ENCODE measurements around the gene WNT3.
"Not testable (repeated sequence)": the region's sequence is repeated elsewhere in the genome, so short reads cannot be mapped to it uniquely, and the experiment has no call there.

WNT3 gene, protein sequence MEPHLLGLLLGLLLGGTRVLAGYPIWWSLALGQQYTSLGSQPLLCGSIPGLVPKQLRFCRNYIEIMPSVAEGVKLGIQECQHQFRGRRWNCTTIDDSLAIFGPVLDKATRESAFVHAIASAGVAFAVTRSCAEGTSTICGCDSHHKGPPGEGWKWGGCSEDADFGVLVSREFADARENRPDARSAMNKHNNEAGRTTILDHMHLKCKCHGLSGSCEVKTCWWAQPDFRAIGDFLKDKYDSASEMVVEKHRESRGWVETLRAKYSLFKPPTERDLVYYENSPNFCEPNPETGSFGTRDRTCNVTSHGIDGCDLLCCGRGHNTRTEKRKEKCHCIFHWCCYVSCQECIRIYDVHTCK

DNA sequence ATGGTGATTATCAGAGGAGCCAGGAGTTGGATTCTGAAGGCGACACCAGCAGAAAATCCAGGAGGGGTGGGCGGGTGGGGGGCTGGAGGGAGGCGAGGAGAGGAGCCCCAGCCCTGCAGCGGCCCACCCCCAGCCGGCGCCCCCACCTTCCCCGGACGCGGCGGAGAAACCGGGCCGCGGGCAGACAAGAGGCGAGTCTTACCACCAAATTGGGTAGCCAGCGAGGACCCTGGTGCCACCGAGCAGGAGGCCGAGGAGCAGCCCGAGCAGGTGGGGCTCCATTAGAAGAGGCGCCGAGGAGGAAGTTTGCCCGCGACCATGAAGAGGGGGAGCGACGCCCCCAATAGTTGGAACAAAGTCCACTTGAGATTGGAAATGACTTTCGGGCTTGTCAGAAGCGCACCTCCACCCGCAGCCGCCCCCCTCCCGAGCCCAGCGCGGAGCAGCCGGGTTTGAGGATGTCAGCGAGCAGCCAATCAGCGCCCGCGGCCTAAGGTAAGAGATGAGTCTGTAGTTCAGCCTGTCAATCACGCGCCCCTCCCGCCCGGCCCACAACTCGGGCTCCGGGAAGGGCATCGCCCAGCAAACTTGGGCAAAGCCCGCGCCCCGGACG is at the start of gene WNT3:
TSS of gene WNT3 (minus strand) at position 377 of the 613 bp plus-strand sequence. CDS start at position 282, 95 bp downstream.
- DNase-seq (ENCODE audit: low read depth): no peak

DNA sequence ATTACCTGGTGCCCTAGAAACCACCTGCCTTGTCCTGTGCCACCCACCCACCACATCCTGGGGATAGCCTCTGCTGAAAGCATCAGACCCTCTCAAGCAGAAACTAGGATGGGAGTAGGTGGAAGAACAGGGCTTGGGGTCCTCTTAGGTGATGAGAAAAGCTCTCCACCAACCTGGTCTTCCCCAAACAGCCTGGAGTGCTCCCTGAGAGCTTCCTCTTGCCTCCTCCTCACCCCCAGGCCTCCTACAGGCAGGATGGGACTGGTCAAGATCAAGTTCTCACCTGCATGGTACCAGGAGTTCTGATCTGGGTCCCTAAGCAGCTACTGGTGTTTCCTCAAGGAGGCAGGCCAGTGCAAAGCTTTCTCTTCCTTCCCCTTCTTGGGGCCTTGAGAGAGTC is 48.3 kb upstream of the WNT3 start:
- DNase-seq (ENCODE audit: low read depth): no peak

DNA sequence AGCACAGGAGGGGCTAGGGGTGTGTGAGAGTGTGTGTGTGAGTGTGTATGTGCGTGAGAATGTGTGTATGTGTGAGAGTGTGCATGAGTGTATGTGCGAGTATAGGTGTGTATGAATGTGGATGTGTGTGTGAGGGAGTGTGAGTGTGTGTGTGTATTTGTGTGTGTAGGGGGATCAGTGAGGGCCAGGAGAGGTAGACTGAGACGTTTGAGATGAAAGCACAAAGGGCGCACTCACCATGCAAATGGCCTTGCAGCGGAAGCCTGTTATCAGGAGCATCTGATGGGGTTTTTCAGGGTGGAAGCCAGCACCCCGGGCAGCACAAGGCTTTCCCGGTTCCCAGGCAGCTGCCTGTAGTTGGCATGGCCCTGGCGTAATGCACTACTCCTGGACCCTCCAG is 47.8 kb upstream of the WNT3 start:
- no peak for DNase-seq (ENCODE audit: low read depth)

DNA sequence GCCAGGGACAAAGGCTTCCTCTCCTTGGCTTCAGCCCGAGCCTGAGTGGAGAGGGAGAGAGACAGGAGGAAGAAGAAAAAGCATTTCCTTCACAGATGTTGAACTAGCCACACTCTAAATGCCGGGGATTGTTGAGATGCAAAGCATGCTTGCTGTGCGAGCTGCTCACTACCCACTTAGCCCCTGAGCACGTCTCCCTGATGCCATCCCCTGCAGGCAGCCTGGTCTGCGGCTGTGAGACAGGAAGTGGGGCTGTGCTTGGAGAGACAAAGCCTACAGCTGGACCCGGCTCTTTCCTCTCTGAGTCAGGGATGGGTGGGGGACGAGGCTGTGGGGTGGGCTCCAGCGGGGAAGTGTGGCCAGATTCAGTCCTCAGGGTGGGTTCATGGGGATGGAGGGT is 46.6 kb upstream of the WNT3 start:
- no peak for DNase-seq (ENCODE audit: low read depth)

DNA sequence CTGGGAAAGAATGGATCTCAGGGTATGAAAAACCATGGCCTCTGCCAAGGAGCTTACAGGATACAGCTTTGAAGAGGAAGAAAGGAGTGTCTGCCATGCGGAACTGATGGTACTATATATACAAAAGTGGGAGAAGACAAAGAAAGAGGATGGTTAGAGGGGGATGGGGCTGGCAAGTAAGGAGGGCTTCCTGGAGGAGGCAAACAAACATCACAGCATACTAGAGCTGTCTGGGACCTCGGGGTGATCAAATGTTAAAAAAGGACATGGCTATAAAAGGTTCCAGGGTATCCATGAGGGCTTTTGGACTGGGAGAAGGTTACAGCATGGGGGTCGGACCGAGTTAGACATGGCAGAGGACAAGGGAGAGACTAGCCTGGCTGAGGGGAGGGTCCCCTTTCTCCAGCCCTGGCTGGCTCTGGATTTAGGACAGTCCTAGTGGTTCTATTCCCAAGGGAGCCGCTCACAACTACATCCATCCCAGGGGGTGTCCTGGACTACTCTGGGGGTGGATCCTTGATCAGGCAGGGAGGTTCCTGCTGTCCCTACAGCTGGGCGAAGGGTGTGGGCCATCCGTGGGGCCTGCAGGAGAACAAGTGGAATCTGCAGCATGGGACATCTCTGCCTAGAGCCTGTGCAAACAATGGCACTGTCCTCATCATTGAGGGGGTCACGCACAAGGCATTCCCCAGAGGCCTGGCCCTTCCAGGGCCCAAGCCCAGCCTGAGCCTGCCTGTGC is 45.1 kb upstream of the WNT3 start:
- DNase-seq (ENCODE audit: low read depth): no peak

DNA sequence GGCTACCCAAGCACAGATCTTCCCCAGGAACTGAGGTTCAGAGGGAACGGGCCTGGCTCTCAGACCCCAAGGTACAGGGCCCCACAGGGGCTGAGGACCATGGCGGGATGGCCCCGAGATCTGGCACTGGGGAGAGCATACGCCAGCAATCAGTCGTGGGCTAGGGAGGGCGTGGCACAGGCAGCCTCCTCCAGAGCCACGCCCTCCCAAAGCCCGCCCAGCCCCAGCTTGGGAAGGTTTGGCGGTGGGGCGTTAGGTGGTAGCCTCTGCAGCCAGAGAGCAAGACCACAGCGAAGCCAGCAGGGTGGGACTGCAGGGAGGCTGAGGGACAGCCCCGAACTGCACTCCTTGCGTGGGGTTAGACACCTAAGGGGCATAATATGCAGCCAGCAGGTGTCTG is 44.5 kb upstream of the WNT3 start:
- no peak for DNase-seq (ENCODE audit: low read depth)

DNA sequence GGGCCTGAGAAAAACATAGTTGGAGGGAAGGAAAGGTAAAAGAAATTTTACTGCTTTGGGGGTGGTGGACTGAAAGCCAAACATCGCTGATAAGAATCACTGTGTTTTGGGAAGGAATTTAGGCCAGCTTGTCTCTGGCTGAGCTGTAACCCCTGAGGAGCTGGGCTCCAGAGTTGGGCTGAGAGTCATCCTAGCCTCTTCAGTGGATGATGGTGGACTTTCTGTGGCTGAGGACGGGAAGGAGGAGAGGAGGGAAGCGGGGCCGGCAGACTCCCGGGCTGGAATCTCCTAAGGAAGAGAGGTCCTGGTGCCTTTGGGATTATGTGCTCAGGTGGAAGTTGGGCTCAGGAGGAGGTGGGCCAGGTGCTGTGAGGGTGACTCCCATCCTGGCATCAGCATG is 41.5 kb upstream of the WNT3 start:
- DNase-seq (ENCODE audit: low read depth): no peak

DNA sequence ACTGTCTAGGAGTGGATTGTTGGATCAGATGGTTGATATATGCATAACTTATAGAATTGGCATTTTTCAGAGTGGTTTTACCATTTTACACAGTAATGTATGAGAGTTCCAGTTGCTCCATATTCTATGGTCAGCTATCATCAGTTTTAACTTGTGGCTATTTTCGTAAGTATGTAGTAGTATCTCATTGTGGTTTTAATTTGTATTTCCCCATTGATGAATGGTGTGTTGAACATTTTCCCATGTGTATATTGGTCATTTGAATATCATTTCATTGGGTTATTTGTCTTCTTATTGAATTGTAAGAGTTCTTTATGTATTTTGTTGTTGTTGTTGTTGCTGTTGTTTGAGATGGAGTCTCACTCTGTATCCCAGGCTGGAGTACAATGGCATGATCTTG is 39.1 kb upstream of the WNT3 start:
- DNase-seq (ENCODE audit: low read depth): no peak

DNA sequence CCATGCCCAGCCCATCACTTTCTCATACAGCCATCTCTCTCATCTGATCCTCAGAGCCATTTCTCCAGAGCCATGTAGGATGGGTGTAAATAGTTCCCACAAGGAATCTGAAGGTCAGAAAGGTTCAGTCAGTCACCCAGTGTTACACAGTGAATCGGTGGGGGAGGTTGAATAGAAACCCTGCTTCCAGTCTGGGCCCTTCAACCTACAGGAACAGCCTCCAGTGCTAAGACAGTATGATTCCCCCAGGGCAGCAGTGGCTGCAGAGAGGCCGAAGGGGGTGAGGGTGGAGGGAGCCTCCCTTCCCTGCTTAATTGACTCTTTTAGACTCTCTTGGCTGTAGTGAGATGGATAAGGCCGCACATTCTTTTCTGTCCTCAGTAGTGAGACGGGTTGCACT is 36.5 kb upstream of the WNT3 start:
- no peak for DNase-seq (ENCODE audit: low read depth)

DNA sequence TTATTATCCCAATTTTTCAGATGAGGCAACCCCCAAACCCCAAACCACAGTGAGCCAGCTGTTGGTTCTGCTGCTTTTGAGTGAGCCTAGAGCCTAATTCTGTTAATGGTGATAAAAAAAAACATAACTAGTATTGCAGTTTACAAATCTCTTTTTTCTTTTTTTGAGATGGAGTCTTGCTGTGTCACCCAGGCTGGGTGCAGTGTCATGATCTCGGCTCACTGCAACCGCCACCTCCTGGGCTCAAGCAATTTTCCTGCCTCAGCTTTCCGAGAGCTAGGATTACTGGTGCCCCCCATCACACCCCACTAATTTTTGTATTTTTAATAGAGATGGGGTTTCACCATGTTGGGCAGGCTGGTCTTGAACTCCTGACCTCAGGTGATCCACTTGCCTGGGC is 36.0 kb upstream of the WNT3 start:
- no peak for DNase-seq (ENCODE audit: low read depth)

DNA sequence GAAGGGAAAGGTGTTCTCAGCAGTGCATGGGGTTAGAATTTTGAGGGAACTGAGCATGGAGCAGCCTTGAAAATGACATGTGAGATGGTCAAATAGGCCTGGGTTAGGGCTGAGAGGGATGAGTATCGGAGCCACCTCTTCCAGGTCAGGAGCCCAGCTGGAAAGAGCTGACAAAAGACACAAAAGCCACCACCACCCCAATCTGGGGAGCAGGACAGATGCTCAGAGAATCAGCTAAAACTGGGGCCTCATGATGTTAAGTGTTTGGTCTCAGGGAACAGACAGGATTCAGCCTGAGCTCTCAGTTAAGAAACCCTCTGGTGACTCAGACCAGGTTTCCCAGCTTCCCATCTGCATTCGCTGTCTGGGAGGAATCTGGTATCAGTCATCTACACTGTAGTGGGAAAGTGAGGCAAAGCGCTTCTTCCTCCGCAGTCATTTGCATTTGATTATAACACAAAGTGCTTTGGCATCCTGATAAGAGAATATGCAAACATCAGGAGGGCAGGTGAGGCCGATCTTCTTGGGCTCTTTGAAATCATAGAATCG is 35.5 kb upstream of the WNT3 start:
- no peak for DNase-seq (ENCODE audit: low read depth)

DNA sequence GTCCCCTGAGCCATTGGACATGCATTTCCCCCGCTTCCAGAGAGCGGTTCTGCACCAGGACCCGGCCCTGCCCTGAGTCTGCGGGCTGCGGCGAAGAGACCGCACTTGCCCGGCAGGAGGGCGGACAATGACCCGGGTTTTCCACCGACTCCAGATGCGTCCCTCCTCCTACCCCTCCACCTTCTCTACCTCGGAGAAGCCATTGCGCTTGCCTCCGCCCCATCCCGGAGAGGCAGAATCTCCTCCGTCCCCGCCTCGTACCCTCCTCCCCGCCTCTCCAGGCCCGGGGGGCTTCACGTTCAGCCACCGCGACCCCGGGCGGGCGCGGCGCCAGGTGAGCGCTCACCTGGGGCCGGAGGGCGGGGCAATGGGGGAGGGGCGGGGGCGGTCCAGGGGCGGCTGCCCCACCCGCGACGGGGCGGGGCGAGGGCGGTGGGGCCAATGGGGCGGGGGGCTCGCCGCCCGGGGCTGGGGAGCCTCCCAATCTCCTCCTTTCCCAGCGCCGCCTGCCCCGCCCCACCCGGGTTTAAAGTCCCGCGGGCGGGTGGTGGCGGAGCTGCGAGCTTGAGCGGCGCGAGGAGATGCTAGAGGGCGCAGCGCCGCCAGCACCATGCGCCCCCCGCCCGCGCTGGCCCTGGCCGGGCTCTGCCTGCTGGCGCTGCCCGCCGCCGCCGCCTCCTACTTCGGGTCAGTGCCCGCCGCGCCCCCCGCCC is 32.7 kb upstream of the WNT3 start, which contains the start of gene WNT9B:
TSS of gene WNT9B (plus strand) at position 555 of the 713 bp plus-strand sequence. CDS start at position 611, 56 bp downstream.
- no peak for DNase-seq (ENCODE audit: low read depth)

DNA sequence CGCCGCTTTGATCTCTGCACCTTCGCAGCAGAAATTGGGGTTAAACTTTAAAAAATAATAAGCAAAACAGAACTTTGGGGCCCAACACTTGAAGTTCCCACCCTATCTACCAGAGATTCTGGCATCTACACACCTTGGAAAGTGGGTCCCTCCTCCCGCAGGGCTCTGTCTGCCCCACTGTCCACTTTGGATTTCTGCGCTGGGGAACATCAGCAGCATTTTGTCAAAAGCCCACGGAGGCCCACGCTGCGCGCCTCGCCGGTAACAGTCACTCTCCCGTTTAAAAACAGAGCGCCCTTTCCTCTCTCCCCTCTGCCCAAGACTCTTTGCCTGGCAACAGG is 32.2 kb upstream of the WNT3 start:
- no peak for DNase-seq (ENCODE audit: low read depth)

DNA sequence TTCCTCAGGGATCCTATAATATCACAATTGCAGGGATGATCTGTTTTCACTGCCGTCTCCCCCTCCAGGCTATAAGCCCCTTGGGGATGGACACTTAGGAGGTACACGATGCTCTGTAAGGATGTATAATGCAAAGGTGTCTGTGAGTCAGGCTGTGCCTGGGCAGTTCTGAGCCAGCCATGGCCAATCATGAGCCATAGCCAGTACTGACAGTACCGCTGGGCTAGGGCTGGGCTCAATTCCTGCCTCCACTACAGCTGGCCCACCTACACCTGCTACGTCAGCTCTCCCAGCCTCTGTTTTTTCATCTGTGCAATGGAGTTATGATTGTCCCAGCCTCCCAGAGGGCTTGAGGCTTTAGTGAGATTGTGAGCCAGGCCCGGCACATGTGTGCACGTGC is 30.0 kb upstream of the WNT3 start:
- DNase-seq (ENCODE audit: low read depth): no peak

DNA sequence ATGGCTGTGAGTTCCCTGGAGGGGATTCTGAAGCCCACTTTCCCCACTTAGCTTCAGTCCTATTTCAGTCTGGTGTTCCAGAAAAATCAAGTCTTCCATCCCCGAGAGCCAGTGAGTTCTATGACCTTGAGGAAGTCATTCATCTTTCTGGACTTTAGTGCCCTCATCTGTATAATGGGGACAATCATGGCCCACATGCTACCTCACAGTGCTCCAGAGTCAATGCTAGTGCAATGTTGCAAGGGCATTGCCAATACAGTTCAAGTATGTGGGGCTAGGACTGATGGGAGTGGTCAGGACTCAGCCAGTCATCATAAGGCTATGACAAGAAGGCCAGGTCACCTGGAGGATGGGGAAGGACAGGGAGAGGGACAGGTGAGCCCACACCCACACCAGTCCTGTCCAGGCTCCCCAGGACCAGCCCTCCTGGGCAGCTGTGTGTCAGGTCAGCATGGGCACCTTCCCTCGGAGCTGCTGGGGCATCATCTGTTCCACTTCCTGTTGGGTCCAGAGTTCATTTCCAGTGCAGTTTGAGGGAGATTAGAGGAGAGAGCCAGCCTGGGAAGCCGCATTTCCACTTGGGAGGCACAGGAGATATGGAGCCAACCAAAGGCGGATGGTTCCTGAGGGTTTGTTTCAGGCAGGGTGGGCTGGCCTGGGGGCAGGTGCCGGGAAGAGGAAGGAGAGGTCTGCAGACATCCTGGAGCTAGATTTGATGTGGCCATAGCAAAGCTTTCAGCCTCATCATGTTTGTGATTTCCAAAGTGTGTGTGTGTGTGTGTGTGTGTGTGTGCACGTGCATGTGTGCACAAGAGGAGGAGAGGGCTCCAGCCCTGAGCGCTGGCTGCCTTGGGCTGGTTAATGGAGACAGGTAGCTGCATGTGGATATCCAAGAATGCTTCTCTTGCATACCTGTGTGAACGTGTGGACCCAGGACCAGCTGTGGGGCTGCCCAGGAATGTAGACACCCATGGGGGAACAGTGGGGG is 29.0 kb upstream of the WNT3 start:
- DNase-seq (ENCODE audit: low read depth): no peak

DNA sequence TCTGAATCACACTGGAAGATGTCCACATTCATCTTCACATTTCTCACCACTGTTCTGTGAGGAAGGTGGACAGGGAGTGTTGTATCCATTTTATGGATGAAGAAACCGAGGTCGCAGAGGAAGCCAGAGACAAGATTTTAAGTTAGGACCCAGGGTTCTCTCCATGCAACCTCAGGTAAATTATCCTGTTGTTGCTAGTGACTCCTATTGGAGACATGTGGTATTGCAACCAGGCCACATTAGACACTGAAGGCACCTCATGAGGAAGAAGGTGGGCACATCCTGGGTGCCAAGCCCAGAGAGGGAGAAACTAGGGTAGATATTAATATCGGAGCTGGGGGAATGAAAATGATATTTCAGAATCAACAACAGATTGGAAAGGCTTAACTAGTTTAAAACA is 24.3 kb upstream of the WNT3 start:
- DNase-seq (ENCODE audit: low read depth): no peak

DNA sequence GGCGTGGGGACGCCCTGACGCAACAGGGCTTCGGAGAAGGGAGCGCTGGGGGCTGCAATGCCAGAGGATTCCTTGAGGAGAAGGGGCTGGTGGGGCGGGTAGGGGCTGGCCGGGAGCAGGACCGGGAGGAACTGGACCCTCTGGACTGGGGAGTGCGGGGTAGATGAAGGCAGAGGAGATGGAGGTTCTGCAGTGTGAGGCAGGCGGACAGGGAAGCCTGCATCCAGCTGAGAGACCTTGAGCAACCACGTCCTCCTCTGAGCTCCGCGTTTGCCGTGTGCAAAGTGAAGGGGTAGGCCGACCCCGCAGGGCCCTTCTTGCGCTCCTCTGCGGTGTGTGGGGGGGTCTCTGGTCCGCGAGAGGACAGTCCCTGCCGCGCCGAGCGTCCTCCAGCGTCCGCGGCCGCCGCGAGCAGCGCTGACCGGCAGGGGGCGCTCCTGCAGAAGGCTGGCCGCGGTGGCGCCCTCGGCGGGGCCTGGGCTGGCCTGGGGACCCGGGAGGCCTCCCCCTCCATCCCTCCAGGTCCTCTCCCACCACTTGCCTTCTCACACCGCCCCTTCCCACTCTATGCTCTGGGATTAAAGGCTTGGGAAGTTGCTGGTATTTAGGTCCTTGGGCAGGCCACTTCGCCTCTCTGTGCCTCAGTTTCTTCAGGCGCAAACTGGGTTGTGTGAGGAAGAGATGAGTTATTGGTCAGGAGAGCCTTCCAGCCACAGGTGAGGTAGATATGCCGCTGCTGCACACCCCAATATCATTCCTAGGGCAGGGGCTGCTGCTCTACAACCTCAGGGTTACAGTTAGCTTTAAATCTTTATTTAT is 23.3 kb upstream of the WNT3 start:
- no peak for DNase-seq (ENCODE audit: low read depth)

DNA sequence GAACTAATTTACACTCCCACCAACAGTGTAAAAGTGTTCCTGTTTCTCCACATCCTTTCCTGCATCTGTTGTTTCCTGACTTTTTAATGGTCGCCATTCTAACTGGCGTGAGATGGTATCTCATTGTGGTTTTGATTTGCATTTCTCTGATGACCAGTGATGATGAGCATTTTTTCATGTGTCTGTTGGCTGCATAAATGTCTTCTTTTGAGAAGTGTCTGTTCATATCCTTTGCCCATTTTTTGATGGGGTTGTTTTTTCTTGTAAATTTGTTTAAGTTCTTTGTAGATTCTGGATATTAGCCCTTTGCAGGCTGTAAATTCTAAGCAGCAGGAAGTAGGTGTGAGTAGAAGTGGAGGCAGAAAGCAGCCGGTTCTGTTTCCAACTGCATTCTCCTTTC is 22.1 kb upstream of the WNT3 start:
- DNase-seq (ENCODE audit: low read depth): not testable (repeated sequence)

DNA sequence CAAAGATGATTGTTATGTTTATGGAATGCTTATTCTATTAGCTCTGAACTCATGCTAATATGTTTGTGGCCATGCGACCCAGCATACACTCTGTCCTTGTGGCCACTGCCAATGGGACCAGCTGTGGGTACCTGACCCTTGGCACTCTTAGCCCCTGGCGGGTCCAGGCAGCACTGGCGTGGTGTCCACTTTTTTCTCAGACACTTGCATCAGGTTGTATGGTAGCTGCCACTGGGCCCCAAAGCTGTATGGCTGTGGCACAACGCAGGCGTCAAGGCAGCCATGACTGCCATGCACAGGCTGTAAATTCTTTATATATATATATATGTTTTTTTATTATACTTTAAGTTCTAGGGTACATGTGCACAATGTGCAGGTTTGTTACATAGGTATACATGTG is 20.7 kb upstream of the WNT3 start:
- DNase-seq (ENCODE audit: low read depth): no peak

DNA sequence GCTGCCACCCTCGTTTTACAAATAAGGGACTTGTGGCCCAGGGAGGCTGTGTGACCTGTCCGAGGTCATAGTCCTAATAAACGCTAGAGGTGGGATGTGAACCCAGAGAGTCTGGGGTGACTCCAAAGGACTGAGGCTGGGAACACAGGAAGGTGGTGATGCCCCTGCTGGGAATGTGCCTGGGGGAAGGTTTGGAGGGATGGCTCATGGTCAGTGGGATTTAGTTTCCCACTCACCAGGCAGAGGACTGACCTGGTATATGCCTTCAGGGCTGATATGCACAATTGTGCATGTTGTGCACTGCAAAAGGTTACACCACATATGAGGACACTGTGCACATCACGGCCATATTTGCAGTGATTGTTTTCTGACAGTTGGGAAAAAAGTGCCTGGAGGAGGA is 19.0 kb upstream of the WNT3 start:
- DNase-seq (ENCODE audit: low read depth): no peak
